H1 (cell line): ENCODE data around the gene ENKD1. TPM values are rescaled to one million over a fixed set of nuclear protein-coding genes. Genes with fewer than 3 reads are reported as not detected.

ENCODE experiments used
- BCL11A ChIP-seq, 2 experiments: IDR thresholded peaks; one replicate each; pipeline ENCODE4 v1.6.1; 2011; ENCODE audit warnings: low read depth in 2 of 2, low read length in 2 of 2, mild to moderate bottlenecking in 2 of 2
- SAP30 ChIP-seq: fragments of 300-600 bp; sonication (generic); IDR thresholded peaks from 2 replicates; pipeline ENCODE4 v1.7.1; 2012; ENCODE audit warnings: low read length, moderate library complexity, mild to moderate bottlenecking, inconsistent platforms; ENCODE audit not compliant: insufficient read depth, insufficient replicate concordance
- polyA plus RNA-seq, 7 experiments: library from polyadenylated mRNA; depleted of rRNA in 3 of 7; stranded (reverse) in 5 of 7; unstranded in 2 of 7; fragments of >200 nt in 5 of 7; fragments of 200-250 nt in 2 of 7; gene quantifications; 1 replicate in 5 of 7; 2 replicates in 1 of 7; 4 replicates in 1 of 7; pipeline versions ENCODE4 v1.2.1 to v1.2.3, GENCODE V29; 2011 to 2013; ENCODE audit warnings: missing spikeins in 2 of 7, mixed read lengths in 2 of 7
- total RNA-seq: library from RNA; stranded (reverse); fragmentation: NEBNext Ultra II Directional; extraction: Animal tissue kit (Norgen Biotek cat#: 25700); gene quantifications from 2 replicates; pipeline ENCODE4 v1.2.1, GENCODE V29; 2021

Gene ENKD1
- total and polyA plus RNA-seq, 2 of the 8 experiments (the other 6 are each of a cell fraction or from before 2014, with no cell fraction given): 12.9 to 16.1 TPM

- no peak for TF ChIP-seq BCL11A (IDR thresholded peaks at IDR 0.05; ENCODE audit: low read depth in 2 of 2, low read length in 2 of 2)
- TF ChIP-seq SAP30: no peak
These were observed 9.0 kb upstream of the ENKD1 start (continued) for GRCh38 chr16:67675579-67675935.
